ENCODE results near the gene PCSK4.

- TF ChIP-seq GLIS3 (CRISPR knock-in tag; IDR thresholded peaks at IDR 0.05) (no peak), BACH2 (CRISPR knock-in tag; IDR thresholded peaks at IDR 0.05; ENCODE audit: borderline replicate concordance) (no peak), RARB (CRISPR knock-in tag; IDR thresholded peaks at IDR 0.05) (no peak), ARNTL (CRISPR knock-in tag; IDR thresholded peaks at IDR 0.05; ENCODE audit: borderline replicate concordance, low read depth) (no peak)
- TF ChIP-seq, protein P1, sequence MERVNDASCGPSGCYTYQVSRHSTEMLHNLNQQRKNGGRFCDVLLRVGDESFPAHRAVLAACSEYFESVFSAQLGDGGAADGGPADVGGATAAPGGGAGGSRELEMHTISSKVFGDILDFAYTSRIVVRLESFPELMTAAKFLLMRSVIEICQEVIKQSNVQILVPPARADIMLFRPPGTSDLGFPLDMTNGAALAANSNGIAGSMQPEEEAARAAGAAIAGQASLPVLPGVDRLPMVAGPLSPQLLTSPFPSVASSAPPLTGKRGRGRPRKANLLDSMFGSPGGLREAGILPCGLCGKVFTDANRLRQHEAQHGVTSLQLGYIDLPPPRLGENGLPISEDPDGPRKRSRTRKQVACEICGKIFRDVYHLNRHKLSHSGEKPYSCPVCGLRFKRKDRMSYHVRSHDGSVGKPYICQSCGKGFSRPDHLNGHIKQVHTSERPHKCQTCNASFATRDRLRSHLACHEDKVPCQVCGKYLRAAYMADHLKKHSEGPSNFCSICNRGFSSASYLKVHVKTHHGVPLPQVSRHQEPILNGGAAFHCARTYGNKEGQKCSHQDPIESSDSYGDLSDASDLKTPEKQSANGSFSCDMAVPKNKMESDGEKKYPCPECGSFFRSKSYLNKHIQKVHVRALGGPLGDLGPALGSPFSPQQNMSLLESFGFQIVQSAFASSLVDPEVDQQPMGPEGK (CRISPR knock-in tag; IDR thresholded peaks at IDR 0.05; ENCODE audit: borderline replicate concordance), result no peak
- TF ChIP-seq, protein P2, sequence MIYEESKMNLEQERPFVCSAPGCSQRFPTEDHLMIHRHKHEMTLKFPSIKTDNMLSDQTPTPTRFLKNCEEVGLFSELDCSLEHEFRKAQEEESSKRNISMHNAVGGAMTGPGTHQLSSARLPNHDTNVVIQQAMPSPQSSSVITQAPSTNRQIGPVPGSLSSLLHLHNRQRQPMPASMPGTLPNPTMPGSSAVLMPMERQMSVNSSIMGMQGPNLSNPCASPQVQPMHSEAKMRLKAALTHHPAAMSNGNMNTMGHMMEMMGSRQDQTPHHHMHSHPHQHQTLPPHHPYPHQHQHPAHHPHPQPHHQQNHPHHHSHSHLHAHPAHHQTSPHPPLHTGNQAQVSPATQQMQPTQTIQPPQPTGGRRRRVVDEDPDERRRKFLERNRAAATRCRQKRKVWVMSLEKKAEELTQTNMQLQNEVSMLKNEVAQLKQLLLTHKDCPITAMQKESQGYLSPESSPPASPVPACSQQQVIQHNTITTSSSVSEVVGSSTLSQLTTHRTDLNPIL (CRISPR knock-in tag; IDR thresholded peaks at IDR 0.05; ENCODE audit: low read depth), result no peak
- TF ChIP-seq, protein P3, sequence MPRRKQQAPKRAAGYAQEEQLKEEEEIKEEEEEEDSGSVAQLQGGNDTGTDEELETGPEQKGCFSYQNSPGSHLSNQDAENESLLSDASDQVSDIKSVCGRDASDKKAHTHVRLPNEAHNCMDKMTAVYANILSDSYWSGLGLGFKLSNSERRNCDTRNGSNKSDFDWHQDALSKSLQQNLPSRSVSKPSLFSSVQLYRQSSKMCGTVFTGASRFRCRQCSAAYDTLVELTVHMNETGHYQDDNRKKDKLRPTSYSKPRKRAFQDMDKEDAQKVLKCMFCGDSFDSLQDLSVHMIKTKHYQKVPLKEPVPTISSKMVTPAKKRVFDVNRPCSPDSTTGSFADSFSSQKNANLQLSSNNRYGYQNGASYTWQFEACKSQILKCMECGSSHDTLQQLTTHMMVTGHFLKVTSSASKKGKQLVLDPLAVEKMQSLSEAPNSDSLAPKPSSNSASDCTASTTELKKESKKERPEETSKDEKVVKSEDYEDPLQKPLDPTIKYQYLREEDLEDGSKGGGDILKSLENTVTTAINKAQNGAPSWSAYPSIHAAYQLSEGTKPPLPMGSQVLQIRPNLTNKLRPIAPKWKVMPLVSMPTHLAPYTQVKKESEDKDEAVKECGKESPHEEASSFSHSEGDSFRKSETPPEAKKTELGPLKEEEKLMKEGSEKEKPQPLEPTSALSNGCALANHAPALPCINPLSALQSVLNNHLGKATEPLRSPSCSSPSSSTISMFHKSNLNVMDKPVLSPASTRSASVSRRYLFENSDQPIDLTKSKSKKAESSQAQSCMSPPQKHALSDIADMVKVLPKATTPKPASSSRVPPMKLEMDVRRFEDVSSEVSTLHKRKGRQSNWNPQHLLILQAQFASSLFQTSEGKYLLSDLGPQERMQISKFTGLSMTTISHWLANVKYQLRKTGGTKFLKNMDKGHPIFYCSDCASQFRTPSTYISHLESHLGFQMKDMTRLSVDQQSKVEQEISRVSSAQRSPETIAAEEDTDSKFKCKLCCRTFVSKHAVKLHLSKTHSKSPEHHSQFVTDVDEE (CRISPR knock-in tag; IDR thresholded peaks at IDR 0.05), result no peak
Measured at GRCh38 chr19:1438933-1439354, 51.2 kb downstream of the PCSK4 start.

Data from SK-N-SH treated with all-trans-retinoic acid at 6 μM for 48 hours (cell line).